ENCODE results near the gene NHLRC2. TPM values are rescaled to one million over a fixed set of nuclear protein-coding genes. Genes with fewer than 3 reads are reported as not detected.

Gene NHLRC2
- total RNA-seq, 1 experiment from 2014 or later, result 39.8 TPM

- Mint-ChIP-seq H3K4me3 (ENCODE audit: unreplicated experiment) (no peak overlapping the region), H3K36me3 (ENCODE audit: insufficient read depth, unreplicated experiment) (no peaks in the 10 kb centered on the region), H3K9me3 (ENCODE audit: unreplicated experiment) (no peaks in the 10 kb centered on the region), H3K4me1 (ENCODE audit: insufficient read depth, unreplicated experiment) (no peaks in the 10 kb centered on the region), H3K27me3 (ENCODE audit: insufficient read depth, unreplicated experiment) (no peaks in the 10 kb centered on the region), H3K27ac (ENCODE audit: low read depth, unreplicated experiment) (no peak overlapping the region)
- no peak for DNase-seq (ENCODE audit: unreplicated experiment)
- intact Hi-C loops (cut with micrococcal nuclease), result no loop called here
- CTCF ChIA-PET, result no interaction called here
- POLR2A ChIA-PET, result no interaction called here
- TF ChIP-seq CTCF (IDR thresholded peaks at IDR 0.05; ENCODE audit: unreplicated experiment), result no peak
- BruUV-seq (replicated peaks), result no TSS peak
Observed at GRCh38 chr10:113928830-113929229, 74.4 kb downstream of the NHLRC2 start.

DNA sequence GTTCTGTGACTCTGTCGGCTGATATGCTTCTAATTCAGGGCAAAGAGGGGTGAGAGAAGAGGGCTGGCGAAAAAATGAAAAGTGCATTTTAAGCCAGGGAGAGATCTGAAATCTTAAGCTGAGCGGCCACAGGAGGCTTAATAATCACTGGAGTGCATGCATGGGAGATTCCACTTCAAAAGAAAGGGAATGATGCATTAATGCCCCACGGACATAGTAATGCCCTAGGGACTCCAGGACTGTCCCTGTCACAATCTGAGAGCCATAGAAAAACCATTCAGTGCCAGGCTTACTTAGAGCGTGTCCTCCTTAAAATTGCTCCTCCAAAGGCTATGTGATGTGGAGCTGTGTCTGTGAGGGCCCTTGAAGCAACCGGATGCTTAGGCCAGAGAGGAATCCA lies 75.1 kb downstream of the NHLRC2 start:
- Mint-ChIP-seq H3K9me3 (ENCODE audit: unreplicated experiment) (no peaks in the 10 kb centered on the region), H3K4me3 (ENCODE audit: unreplicated experiment) (no peak overlapping the region), H3K36me3 (ENCODE audit: insufficient read depth, unreplicated experiment) (no peaks in the 10 kb centered on the region), H3K4me1 (ENCODE audit: insufficient read depth, unreplicated experiment) (no peaks in the 10 kb centered on the region), H3K27ac (ENCODE audit: low read depth, unreplicated experiment) (no peak overlapping the region), H3K27me3 (ENCODE audit: insufficient read depth, unreplicated experiment) (no peaks in the 10 kb centered on the region)
- DNase-seq (ENCODE audit: unreplicated experiment), result no peak
- POLR2A ChIA-PET, result no interaction called here
- BruUV-seq (replicated peaks), result no TSS peak
- CTCF ChIA-PET, result no interaction called here
- intact Hi-C loops (cut with micrococcal nuclease), result no loop called here
- TF ChIP-seq CTCF (IDR thresholded peaks at IDR 0.05; ENCODE audit: unreplicated experiment), result no peak

DNA sequence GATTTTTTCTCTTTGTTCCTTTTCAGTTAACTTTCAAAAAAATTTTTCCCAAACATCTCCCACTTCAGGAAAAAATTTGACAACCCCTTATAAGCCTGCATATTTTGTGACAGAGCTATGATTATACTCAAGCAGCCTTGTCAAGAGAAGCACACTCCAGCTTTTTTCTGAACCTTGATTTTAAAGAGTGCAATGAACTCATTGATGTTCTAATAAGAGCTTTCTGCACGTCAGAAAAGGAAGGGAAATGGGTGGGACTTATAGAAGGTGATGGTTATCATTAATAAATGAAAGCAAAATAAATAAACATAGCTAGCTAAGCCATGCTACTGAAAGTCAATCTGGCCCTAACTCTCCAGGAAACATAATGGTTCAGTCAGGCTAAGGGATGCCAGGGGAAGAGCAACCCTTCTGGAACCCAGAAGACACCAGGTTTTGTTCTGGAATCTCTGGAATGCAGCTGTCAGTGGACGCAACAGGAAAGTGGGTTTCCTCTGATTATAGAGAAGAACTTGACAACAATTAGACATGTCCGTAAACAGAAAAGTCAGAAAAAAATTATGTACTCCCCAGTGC lies 76.1 kb downstream of the NHLRC2 start:
- TF ChIP-seq CTCF (IDR thresholded peaks at IDR 0.05; ENCODE audit: unreplicated experiment), result no peak
- Mint-ChIP-seq H3K4me1 (ENCODE audit: insufficient read depth, unreplicated experiment) (no peaks in the 10 kb centered on the region), H3K9me3 (ENCODE audit: unreplicated experiment) (no peaks in the 10 kb centered on the region), H3K27ac (ENCODE audit: low read depth, unreplicated experiment) (no peak overlapping the region), H3K27me3 (ENCODE audit: insufficient read depth, unreplicated experiment) (no peaks in the 10 kb centered on the region), H3K4me3 (ENCODE audit: unreplicated experiment) (no peak overlapping the region), H3K36me3 (ENCODE audit: insufficient read depth, unreplicated experiment) (no peaks in the 10 kb centered on the region)
- intact Hi-C loops (cut with micrococcal nuclease), result no loop called here
- ChIA-PET POLR2A (interaction anchor here (0.6 to 1.3 kb wide), 2 partner anchors 12 to 1756 kb away, joined by 3 read pairs; no protein-coding TSS in a partner anchor), CTCF (interaction anchor here (0.6 to 1.4 kb wide), 2 partner anchors 24 to 130 kb away, joined by 3 read pairs; no protein-coding TSS in a partner anchor)
- DNase-seq (ENCODE audit: unreplicated experiment), result no peak
- no TSS peak for BruUV-seq (replicated peaks)

- no peak for TF ChIP-seq CTCF (IDR thresholded peaks at IDR 0.05; ENCODE audit: unreplicated experiment)
- intact Hi-C loops (cut with micrococcal nuclease), result no loop called here
- H3K9me3 Mint-ChIP-seq (ENCODE audit: unreplicated experiment), result no peaks in the 10 kb centered on the region
- H3K27ac Mint-ChIP-seq (ENCODE audit: low read depth, unreplicated experiment), result no peak overlapping the region
- no peaks in the 10 kb centered on the region for H3K27me3 Mint-ChIP-seq (ENCODE audit: insufficient read depth, unreplicated experiment)
- no peaks in the 10 kb centered on the region for H3K4me1 Mint-ChIP-seq (ENCODE audit: insufficient read depth, unreplicated experiment)
- no peaks in the 10 kb centered on the region for H3K36me3 Mint-ChIP-seq (ENCODE audit: insufficient read depth, unreplicated experiment)
- no peak for DNase-seq (ENCODE audit: unreplicated experiment)
- POLR2A ChIA-PET, result interaction anchor here (0.6 to 1.0 kb wide), 2 partner anchors 10 to 56 kb away, joined by 3 to 4 read pairs; no protein-coding TSS in a partner anchor
- no TSS peak for BruUV-seq (replicated peaks)
- no peak overlapping the region for H3K4me3 Mint-ChIP-seq (ENCODE audit: unreplicated experiment)
- CTCF ChIA-PET, result interaction anchor here (1.0 kb wide), 1 partner anchor 170 kb away, joined by 5 read pairs; no protein-coding TSS in a partner anchor
Observed at GRCh38 chr10:113932854-113933253, 78.4 kb downstream of the NHLRC2 start.
